Measurements from ENCODE around the gene RGS1.

DNA sequence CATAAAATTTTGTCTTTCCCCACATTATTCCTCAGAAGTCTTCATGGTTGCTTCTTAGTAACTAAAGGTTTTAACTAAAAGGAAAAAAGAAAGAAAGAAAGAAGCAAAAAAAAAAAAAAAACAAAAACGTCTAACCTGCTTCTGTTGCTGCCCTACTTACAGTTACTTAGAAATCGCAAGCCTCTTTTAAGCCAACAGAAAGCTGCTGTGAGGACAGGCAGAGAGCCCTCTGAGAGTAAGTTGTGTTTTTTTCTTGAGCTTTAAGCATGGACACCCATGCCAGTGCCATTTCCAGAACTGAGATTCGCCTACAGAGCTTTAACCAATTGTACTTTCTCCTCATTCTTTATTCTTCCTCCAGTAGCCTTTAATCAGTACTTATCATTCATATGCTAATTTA lies 25.6 kb upstream of the RGS1 start:
- TF ChIP-seq CTCF (IDR thresholded peaks at IDR 0.05): no peak
- no peak for TF ChIP-seq MAX (IDR thresholded peaks at IDR 0.05; ENCODE audit: low read depth)
- TF ChIP-seq JUND (IDR thresholded peaks at IDR 0.05): no peak
- TF ChIP-seq POLR2AphosphoS5 (IDR thresholded peaks at IDR 0.05; ENCODE audit: low read depth, low read length): no peak
- no peak for TF ChIP-seq NRF1 (IDR thresholded peaks at IDR 0.05; ENCODE audit: low read depth, low read length)
- TF ChIP-seq, protein P1, sequence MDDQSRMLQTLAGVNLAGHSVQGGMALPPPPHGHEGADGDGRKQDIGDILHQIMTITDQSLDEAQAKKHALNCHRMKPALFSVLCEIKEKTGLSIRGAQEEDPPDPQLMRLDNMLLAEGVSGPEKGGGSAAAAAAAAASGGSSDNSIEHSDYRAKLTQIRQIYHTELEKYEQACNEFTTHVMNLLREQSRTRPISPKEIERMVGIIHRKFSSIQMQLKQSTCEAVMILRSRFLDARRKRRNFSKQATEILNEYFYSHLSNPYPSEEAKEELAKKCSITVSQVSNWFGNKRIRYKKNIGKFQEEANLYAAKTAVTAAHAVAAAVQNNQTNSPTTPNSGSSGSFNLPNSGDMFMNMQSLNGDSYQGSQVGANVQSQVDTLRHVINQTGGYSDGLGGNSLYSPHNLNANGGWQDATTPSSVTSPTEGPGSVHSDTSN (IDR thresholded peaks at IDR 0.05): no peak
- no peak for TF ChIP-seq EZH2phosphoT487 (IDR thresholded peaks at IDR 0.05; ENCODE audit: borderline replicate concordance, low read depth)

Measured in SK-N-SH (cell line).